ENCODE results near the gene CDC73.
"Not testable (repeated sequence)": the region's sequence is repeated elsewhere in the genome, so short reads cannot be mapped to it uniquely, and the experiment has no call there.

The CDC73 gene

GRCh38 chr1:193231146-193231545 is 109.3 kb downstream of the CDC73 start:
- DNase-seq (ENCODE audit: low read depth) = not testable (repeated sequence)

- no peak for DNase-seq (ENCODE audit: low read depth)
Observed at GRCh38 chr1:193234530-193234929, 112.7 kb downstream of the CDC73 start.

GRCh38 chr1:193237381-193237978 is 115.6 kb downstream of the CDC73 start:
- DNase-seq (ENCODE audit: low read depth) = no peak

- DNase-seq (ENCODE audit: low read depth) = no peak
Observed at GRCh38 chr1:193240609-193241008, 118.8 kb downstream of the CDC73 start.

GRCh38 chr1:193241132-193241827 is 119.4 kb downstream of the CDC73 start:
- DNase-seq (ENCODE audit: low read depth) = no peak

- DNase-seq (ENCODE audit: low read depth) = no peak
Observed at GRCh38 chr1:193242000-193242399, 120.2 kb downstream of the CDC73 start.

- no peak for DNase-seq (ENCODE audit: low read depth)
Observed at GRCh38 chr1:193249187-193249586, 127.4 kb downstream of the CDC73 start.

- no peak for DNase-seq (ENCODE audit: low read depth)
Observed at GRCh38 chr1:193251950-193252349, 130.1 kb downstream of the CDC73 start.

- DNase-seq (ENCODE audit: low read depth) = no peak
Observed at GRCh38 chr1:193256019-193256418, 134.2 kb downstream of the CDC73 start.

GRCh38 chr1:193259636-193260035 is 137.8 kb downstream of the CDC73 start:
- no peak for DNase-seq (ENCODE audit: low read depth)

- DNase-seq (ENCODE audit: low read depth) = no peak
Observed at GRCh38 chr1:193260056-193260745, 138.4 kb downstream of the CDC73 start.

- DNase-seq (ENCODE audit: low read depth) = no peak
Observed at GRCh38 chr1:193260896-193261295, 139.1 kb downstream of the CDC73 start.

GRCh38 chr1:193262661-193263060 is 140.8 kb downstream of the CDC73 start:
- DNase-seq (ENCODE audit: low read depth) = no peak

- no peak for DNase-seq (ENCODE audit: low read depth)
Observed at GRCh38 chr1:193264313-193265065, 142.7 kb downstream of the CDC73 start.

- no peak for DNase-seq (ENCODE audit: low read depth)
Observed at GRCh38 chr1:193265716-193266115, 143.9 kb downstream of the CDC73 start.

- not testable (repeated sequence) for DNase-seq (ENCODE audit: low read depth)
Observed at GRCh38 chr1:193266794-193267193, 145.0 kb downstream of the CDC73 start.

- no peak for DNase-seq (ENCODE audit: low read depth)
Observed at GRCh38 chr1:193270996-193271395, 149.2 kb downstream of the CDC73 start.

GRCh38 chr1:193275773-193276172 is 153.9 kb downstream of the CDC73 start:
- no peak for DNase-seq (ENCODE audit: low read depth)

GRCh38 chr1:193278968-193279367 is 157.1 kb downstream of the CDC73 start:
- DNase-seq (ENCODE audit: low read depth) = no peak

- DNase-seq (ENCODE audit: low read depth) = no peak
Observed at GRCh38 chr1:193281894-193282293, 160.1 kb downstream of the CDC73 start.

GRCh38 chr1:193283016-193283415 is 161.2 kb downstream of the CDC73 start:
- DNase-seq (ENCODE audit: low read depth) = no peak

- no peak for DNase-seq (ENCODE audit: low read depth)
Observed at GRCh38 chr1:193284219-193284618, 162.4 kb downstream of the CDC73 start.

- no peak for DNase-seq (ENCODE audit: low read depth)
Observed at GRCh38 chr1:193285641-193286040, 163.8 kb downstream of the CDC73 start.
